Adipose tissue (tissue), 3 donors: ENCODE data around the gene USP3. TPM values are rescaled to one million over a fixed set of nuclear protein-coding genes. Genes with fewer than 3 reads are reported as not detected.

ENCODE experiments used
- H3K27ac ChIP-seq: one replicate; pipeline ENCODE4 v1.5.1; 2013; ENCODE audit warnings: low read depth, low read length
- WGBS, 3 donors: extraction: QIAGEN DNeasy Blood & Tissue Kit; methylation state at CpG; one replicate each; pipeline ENCODE4 v1.1.7; 2013; 5-methylcytosine and 5-hydroxymethylcytosine counted together
- polyA plus RNA-seq, 3 donors: library from polyadenylated mRNA; stranded (reverse); fragments of 200-250 nt; gene quantifications; one replicate each; pipeline ENCODE4 v1.2.3, GENCODE V29; 2013
- donor health status: healthy with polysubstance abuse.
- donor health status: Bipolar disorder and iron deficiency.
- donor health status: healthy.

The USP3 gene
- polyA plus RNA-seq, 3 donors: 12.0 to 27.6 (median 15.6) TPM

- 54 to 82% (median 61%) methylated on average over 5 of the region's 5 CpGs for WGBS, 3 donors
- no peak overlapping the region for H3K27ac ChIP-seq
These were observed 13.1 kb upstream of the USP3 start for GRCh38 chr15:63491116-63491827.

DNA sequence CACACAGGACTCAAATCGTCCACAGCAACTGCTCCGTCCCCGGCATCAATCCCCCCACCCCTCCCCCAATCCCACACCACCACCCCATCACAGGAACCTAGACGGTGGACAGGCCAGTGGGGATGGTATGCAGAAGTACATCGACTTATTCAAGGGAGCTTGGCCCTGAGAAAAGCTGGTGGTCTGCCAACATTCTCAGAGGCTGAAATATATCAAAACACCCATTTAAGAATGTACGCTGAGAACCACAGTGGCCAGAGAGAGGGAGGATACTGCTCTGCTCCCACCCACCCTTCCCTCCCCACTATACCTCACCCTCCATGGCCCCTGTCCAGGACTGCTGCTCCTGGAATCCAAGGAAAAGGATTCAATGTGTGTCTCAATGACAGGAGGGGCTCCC lies 12.4 kb upstream of the USP3 start:
- H3K27ac ChIP-seq: no peak overlapping the region
- 58 to 66% (median 62%) methylated on average over 6 of the region's 6 CpGs for WGBS, 3 donors

DNA sequence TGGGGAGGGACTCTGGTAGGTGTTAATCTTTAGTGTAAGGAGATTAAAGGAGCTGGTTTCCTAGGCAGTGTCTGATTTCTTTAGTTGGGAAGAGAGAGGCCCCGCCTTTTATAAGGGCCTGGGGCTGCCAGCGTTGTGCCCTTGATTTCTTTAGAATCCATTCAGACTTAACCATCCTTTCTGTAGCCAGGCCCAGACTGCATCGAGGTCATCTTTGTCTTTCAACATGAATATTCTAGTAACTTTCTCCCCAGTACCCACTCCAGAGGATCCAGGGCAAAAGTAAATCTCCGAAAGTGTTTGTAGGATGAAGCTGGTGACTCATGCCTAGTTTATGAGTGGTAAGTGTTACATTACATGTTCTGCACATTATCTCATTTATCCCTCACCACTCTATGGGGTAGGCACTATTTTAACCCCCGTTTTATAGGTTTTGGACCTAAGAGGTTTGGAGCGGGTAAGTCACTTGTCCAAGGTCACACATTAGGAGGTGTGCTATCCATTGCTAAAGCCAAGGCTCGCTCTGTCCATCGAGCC lies 11.8 kb upstream of the USP3 start:
- H3K27ac ChIP-seq: no peak overlapping the region
- WGBS, 3 donors: 85 to 87% (median 85%) methylated on average over 8 of the region's 8 CpGs

DNA sequence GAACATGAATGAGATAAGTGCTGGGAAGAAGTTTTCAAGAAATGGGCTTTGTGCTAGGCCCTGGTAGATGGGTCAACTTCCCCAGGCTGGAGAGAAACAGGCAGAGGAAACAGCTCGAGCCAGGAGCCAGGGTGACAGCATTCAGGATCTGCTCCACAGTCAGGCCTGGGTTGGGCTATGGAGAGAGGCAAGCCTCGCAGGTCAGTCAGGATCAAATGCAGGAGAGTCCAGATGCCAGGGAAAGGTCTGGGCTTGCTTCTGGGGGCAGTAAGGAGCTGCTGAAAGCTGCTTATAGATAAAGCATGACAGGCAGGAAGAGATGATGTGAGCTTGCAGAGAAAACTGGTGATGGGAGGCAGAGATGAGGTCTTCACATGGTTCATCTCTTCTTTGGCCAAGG lies 11.0 kb upstream of the USP3 start:
- WGBS, 3 donors: 80 to 89% (median 81%) methylated on average over 2 of the region's 2 CpGs
- H3K27ac ChIP-seq: no peak overlapping the region

DNA sequence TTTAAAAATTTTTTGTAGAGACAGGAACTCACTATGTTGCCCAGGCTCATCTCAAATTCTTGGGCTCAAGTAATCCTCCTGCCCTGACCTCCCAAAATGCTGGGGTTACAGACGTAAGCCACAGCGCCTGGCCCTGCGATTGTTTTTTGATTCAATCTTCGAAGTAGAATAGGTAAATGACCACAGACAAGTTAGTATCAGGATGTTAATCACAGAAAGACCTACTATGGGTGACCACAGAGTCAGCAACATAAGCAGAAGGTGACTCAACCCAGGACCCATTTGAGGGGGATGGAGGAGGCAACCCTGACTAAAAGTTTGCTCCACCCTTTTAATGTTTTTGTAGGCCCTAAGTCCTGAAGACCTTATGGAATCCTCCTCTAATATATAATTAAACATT lies 10.0 kb upstream of the USP3 start:
- H3K27ac ChIP-seq: no peak overlapping the region
- 95 to 97% (median 95%) methylated on average over 4 of the region's 4 CpGs for WGBS, 3 donors

DNA sequence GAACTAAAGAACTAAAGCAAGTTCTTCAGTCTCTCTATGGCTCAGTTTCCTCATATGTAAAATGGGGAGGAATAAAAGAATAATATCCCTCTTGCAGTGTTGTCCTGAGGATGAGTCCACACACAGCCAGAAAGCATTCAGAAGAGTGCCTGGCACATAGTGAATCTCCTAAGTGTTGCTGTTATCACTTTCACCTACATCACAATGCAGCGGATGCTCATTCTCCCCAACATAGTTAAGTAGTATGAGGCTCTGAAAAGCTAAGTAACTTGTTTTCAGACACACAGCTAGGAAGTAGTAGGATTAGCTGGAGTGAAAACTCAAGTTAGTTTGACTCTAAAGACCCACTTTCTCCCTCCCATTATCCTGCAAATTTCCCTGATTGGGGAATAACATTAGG lies 9.1 kb upstream of the USP3 start:
- 91 to 95% (median 91%) methylated on average over 1 of the region's 1 CpG for WGBS, 3 donors
- no peak overlapping the region for H3K27ac ChIP-seq

GRCh38 chr15:63495780-63496488 lies 8.5 kb upstream of the USP3 start:
- H3K27ac ChIP-seq: no peak overlapping the region
- WGBS, 3 donors: 70 to 80% (median 75%) methylated on average over 5 of the region's 5 CpGs

DNA sequence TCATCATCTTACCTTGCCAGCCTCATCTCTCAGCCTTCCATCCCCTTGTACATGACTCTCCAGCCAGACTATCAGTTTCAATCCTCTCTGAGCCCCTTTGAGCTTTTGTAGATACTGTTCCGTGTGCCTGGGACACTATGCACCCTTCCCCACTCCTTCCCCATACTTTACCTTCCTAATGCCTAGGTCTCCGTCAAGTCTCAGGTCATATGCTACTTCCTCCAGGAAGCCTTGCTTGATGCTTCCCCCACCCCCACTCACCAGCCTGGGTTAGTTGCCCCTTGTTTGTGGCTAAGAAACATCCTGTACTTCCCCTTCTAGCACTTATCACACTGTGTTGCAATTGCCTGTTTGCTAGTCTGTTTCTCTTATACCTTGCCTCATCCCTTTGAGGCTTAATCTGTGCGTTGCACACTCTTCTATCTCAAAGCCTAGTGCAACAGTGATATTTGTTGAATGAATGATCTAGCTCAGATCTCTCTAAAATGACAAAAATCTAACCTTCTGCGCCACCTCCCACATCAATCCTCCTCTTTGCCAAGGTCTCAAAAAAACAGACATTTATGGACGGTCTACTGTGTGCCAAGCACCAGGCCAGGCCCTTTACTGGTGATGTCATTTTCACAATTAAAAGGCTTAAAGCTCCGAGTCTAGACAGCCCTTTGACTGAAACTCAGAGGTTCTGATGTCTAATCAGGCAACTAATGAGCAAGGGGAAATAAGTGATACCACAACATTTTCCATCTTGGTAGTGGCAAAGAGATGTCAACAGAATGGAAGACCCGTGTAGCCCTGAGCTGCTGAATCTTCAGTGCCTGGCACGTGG lies 6.5 kb upstream of the USP3 start:
- H3K27ac ChIP-seq: peak overlapping the region; percentile 49
- 49 to 72% (median 55%) methylated on average over 8 of the region's 8 CpGs for WGBS, 3 donors

DNA sequence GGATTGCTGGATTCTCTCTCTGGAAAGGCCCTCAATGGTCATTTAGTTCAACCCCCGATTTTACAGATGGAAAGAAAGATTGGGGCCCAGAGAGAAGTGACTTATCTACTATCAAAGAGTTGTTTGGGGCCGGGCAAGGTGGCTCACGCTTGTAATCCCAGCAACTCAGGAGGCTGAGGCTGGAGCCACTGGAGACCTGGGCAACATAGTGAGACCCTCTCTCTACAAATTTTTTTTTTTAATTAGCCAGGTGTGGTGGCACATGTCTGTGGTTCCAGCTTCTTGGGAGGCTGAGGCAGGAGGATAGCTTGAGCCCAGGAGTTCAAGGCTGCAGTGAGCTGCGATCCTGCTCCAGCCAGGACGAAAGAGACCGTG lies 5.2 kb upstream of the USP3 start:
- H3K27ac ChIP-seq: no peak overlapping the region
- 94 to 95% (median 95%) methylated on average over 6 of the region's 6 CpGs for WGBS, 3 donors

DNA sequence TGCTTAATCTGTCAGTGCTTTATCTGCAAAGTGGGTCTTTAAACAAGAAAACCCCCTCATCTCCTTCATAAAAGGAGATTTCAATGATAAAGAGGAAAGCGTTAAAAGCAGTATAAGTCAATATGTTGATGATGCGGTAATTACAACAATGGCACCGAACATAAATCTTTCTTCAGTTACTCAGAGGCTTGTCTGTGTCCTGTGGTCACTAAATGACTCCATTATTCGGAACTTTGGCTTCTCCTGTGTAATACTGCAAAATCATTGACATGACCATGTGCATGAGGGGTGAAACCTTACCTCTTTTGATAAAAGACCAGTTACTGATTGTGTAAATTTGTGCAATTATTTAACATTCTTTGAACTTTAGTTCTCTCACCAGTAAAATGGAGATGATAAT lies 4.8 kb upstream of the USP3 start:
- 77 to 94% (median 92%) methylated on average over 4 of the region's 4 CpGs for WGBS, 3 donors
- H3K27ac ChIP-seq: no peak overlapping the region

DNA sequence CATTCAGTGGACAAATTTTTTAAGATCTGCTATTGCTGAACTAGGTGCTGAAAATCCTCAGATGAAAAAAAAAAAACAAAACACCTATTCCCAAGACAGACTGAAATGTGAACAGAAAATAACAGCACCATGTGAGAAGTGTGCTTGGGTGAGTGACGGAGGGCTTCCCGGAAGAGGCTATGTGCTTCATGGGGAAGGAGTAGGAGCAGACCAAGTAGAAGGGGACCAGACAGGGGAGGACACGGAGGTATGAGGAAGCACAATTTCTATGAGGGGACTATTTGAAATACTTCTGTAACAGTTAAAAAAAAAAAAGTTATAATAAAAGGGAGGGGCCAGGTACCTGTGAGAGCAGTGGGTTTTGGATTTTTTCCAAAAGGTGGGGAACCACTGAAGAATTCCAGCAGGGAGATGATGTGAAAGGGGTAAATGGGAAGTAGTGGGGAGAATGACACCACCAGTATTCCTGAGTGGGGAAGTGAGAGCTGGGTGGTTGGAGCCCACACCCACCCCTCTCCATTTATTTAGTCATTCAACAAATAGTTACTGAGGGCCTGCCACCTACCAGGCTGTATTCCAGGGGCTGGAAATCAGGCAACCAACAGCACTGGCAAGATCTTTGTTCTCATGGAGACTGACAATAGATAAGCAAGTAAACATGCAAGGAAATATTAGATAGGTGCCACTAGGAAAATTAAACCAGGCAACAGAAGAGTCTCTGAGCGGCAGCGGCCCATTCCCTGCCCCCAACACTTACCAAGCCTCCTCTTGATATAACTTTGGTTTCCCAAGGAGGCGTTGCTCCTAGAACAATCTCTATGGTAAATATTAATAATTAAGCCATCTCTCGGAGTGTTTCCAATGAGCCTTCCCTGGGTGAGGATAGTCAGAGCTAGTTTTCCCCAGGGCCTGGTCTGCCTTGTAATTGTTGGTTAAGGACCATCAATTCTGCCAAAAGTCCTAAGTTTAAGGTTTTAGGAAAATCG lies 3.8 kb upstream of the USP3 start:
- 33 to 66% (median 65%) methylated on average over 8 of the region's 8 CpGs for WGBS, 3 donors
- H3K27ac ChIP-seq: peak overlapping the region; percentile 15

DNA sequence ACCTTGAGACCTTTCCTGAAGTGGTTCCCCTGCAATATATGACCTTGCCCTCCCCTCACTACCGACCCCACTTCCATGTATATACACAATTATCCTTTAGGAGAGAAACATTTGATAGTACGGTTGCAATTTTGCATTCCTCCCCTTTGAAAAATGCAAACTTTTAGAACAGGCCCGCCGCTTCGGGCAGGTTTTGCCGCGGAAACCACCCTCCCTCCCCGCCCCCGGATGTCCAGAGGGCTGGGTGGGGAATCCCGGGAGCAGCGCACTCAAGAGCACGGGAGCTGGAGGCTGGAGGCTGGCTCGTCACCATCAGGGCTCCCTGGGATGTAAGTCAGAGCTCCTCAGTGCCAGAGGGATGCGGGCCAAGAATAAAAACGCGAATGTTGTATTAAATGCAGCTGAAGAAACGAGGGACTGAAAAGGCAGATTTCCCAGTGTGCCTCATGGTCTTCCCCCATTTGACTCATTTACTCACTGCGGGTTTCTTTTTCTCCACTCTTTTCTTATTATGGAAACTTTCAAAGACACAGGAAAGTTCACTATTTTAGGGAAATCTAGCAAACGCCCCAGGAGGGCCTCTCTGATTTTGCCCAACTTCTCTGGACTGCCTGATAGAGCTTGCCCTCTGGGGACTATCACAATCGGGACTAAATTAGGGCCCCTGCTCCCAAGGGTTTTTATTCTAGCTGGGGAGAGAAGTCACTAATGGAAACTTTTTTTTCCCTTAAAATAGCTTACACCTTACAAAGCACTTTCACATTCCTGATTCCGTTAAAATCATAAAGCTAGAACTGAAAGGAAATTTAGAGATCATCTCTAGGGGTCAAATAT lies 2.9 kb upstream of the USP3 start:
- H3K27ac ChIP-seq: peak overlapping the region; percentile 15
- 6 to 9% (median 8%) methylated on average over 21 of the region's 21 CpGs for WGBS, 3 donors

- 59 to 71% (median 59%) methylated on average over 15 of the region's 15 CpGs for WGBS, 3 donors
- peak overlapping the region; percentile 69 for H3K27ac ChIP-seq
These were observed 2.1 kb upstream of the USP3 start for GRCh38 chr15:63502137-63502766.

DNA sequence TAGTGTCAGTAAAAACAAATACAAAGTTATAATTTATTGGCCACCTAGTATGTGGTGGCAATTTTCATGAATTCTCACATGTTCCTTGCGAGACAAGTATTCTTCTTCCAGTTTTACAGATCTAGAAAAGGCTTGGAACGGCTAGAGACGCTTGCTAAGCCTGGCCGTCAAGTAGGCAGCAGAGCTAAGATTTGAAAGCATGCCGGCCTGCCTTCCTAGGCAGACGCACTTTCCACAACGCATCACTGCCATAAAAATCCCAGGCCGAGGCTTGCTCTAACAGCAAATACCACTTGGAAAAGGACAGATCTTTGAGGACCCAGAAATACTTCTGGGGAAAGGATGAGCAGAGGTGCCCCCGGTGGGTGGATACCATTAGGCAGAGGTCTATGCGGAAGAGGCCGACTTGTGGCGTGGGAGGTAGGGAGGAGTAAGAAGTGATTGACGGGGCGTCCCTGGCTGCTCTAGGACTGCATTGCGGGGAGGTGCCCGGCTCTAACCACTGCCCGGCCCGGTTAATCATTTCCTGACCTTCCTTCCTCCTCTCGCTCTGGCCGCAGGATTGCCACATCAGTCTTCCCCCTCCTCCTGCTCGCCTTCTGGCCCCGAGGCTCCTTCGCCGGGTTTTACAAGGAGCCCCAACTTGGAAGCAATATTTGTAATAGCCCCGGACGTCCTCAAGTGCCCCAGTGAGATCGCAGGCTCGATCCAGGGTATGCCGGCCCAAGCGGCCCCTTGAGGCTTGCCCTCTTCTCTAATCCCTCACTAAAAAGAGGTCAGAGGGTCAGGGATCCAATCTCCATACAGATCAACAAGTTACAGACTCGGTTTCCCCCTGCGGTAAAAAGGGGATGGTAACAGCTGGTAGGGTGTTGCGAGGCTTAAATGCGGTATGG lies 1.3 kb upstream of the USP3 start:
- peak overlapping the region; percentile 99 for H3K27ac ChIP-seq
- 9 to 10% (median 9%) methylated on average over 33 to 34 of the region's 34 CpGs for WGBS, 3 donors

GRCh38 chr15:63503739-63504246 lies 600 bp upstream of the USP3 start:
- peak overlapping the region; percentile 99 for H3K27ac ChIP-seq
- WGBS, 3 donors: 0 to 1% (median 0%) methylated on average over 28 of the region's 28 CpGs
